VCaP (cell line): ENCODE results near the gene CTU2.

Source experiments
- H3K27ac ChIP-seq: fragments of 450-650 bp; 2 replicates; pipeline ENCODE4 v1.5.1; 2017
- TF ChIP-seq, protein P1 (sequence below): fragments of 450-650 bp; conservative IDR thresholded peaks from 2 replicates; pipeline ENCODE4 v1.5.1; 2017; ENCODE audit warnings: mild to moderate bottlenecking, moderate library complexity

Gene CTU2

DNA sequence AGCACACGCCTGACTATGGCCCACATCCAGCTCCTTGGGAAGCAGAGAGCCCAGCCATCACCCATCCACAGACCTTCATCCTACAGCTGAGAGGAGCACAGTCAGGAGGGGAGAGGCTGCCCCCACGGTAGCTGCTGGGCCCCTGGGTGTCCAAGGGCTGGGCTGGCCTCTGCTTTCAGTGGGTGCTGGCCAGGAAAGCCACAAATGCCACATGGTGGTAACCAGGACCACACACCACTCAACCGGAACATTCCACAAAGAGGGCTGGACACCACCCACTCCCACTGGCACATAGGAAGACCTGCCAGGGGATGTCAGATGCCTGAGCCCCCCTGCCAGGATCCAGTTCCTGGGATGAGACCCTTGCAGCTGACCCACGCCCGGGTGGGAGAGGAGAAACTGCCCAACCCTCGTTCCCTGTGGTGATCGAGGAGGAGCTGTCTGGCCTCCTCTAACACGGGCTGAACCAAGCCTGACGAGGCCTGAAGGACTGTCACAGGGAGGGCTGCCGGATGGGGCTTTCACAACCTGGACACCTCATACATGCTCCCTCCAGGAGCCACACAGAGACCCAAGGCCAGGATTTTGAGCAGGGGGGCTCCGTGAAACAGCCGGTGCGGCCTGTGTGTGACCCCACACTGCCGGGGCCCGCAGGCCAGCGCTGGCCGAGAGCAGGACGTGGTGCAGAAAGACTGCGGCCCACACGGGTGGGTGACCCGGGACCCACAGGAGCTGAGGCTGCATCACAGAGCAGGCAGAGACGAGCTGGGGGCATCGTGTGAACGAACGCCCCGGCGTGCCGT lies 48.0 kb downstream of the CTU2 start:
- TF ChIP-seq, protein P1, sequence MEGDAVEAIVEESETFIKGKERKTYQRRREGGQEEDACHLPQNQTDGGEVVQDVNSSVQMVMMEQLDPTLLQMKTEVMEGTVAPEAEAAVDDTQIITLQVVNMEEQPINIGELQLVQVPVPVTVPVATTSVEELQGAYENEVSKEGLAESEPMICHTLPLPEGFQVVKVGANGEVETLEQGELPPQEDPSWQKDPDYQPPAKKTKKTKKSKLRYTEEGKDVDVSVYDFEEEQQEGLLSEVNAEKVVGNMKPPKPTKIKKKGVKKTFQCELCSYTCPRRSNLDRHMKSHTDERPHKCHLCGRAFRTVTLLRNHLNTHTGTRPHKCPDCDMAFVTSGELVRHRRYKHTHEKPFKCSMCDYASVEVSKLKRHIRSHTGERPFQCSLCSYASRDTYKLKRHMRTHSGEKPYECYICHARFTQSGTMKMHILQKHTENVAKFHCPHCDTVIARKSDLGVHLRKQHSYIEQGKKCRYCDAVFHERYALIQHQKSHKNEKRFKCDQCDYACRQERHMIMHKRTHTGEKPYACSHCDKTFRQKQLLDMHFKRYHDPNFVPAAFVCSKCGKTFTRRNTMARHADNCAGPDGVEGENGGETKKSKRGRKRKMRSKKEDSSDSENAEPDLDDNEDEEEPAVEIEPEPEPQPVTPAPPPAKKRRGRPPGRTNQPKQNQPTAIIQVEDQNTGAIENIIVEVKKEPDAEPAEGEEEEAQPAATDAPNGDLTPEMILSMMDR: no peak
- no peak overlapping the region for H3K27ac ChIP-seq

- TF ChIP-seq, protein P1: no peak
- no peak overlapping the region for H3K27ac ChIP-seq
Observed at GRCh38 chr16:88754912-88755744, 48.8 kb downstream of the CTU2 start.

- H3K27ac ChIP-seq: no peak overlapping the region
- TF ChIP-seq, protein P1: no peak
Observed at GRCh38 chr16:88755745-88756443, 49.6 kb downstream of the CTU2 start.

DNA sequence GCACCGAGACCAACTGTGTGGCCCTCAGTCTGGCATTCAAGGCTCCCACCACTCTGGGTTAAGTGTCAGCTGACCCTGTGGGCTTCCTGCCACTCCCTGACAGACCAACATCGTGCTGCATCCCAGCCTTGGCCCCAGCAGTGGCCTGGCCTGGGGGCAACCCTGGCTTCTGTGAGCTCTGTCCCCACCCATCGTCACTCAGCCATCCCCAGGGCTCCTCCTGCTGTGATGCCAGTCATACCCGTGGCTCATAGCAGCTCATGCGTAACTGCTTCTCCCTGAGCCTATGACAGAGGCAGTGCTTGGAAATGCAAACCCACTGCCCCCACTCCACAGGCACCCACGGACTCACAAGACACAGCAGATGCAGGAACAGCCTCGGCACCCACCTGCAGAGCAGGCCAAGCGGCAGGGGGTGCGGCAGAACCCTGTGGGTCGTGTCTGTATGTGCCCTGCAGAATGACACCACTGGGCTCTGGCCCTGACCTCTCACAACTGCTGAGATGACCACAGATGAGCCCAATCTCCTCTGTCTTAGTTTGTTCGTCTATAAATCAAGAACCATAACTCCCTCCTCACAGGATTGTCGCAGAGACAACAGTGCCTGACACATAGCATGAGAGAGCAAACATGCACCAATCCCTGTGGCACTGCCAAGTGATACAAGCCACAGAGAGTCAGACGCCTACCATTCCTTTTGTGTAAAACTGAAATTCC lies 52.1 kb downstream of the CTU2 start:
- TF ChIP-seq, protein P1: no peak
- peak overlapping the region; percentile 82 for H3K27ac ChIP-seq

- TF ChIP-seq, protein P1: no peak
- H3K27ac ChIP-seq: peak overlapping the region; percentile 82
Observed at GRCh38 chr16:88758944-88759244, 52.6 kb downstream of the CTU2 start.

GRCh38 chr16:88759245-88759975 lies 53.1 kb downstream of the CTU2 start:
- TF ChIP-seq, protein P1: no peak
- peak overlapping the region; percentile 82 for H3K27ac ChIP-seq
